Bronchial epithelial cell (primary cell): ENCODE results near the gene NUP214. TPM values are rescaled to one million over a fixed set of nuclear protein-coding genes. Genes with fewer than 3 reads are reported as not detected.

Source experiments
- DNase-seq: peaks from one replicate; pipeline ENCODE4 v3.0.0-alpha.2; 2010; ENCODE audit warnings: low read depth
- FAIRE-seq: peaks from 2 replicates; lab custom pipeline; 2011; peaks lifted over from hg19 to GRCh38; lab: Jason Lieb, UNC
- H3K27me3 ChIP-seq: 2 replicates; pipeline ENCODE4 v1.5.1; 2011; ENCODE audit warnings: low read length; ENCODE audit not compliant: control insufficient read depth, insufficient read depth
- H3K36me3 ChIP-seq: 2 replicates; pipeline ENCODE4 v1.5.1; 2011; ENCODE audit warnings: low read length; ENCODE audit not compliant: control insufficient read depth, insufficient read depth
- H3K4me3 ChIP-seq: 2 replicates; pipeline ENCODE4 v1.5.1; 2011; ENCODE audit warnings: mild to moderate bottlenecking, low read depth, low read length, control low read depth
- total RNA-seq: library from RNA; depleted of rRNA; stranded (reverse); fragments of >200 nt; gene quantifications from 2 replicates; pipeline ENCODE4 v1.2.1, GENCODE V29; 2014
- TF ChIP-seq, protein P1 (sequence below): IDR thresholded peaks from 2 replicates; pipeline ENCODE4 v1.5.1; 2011; ENCODE audit warnings: mild to moderate bottlenecking, moderate library complexity, low read length, control low read depth, inconsistent platforms; ENCODE audit not compliant: insufficient read depth, severe bottlenecking

NUP214 gene
- total RNA-seq, 1 donor from 2014 or later, result 8.4 TPM

DNA sequence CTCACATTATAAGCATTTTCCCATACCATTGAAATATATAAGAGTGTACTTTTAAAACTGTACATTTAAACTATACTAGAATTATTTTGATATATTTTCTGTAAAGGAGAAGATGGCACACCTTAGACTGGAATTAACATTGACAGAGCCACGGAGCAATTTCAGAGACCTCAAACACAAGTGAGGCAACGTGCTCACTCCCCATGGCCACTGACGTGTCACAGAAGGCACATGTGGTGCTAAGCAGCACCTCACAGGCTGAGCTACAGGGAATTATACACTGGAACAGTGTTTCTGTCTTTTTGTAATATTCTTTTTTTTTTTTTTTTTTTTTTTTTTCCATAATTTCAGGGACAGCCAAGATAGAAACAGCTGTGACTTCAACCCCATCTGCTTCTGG, 66.5 kb downstream of the NUP214 start:
- no peak for DNase-seq
- TF ChIP-seq, protein P1, sequence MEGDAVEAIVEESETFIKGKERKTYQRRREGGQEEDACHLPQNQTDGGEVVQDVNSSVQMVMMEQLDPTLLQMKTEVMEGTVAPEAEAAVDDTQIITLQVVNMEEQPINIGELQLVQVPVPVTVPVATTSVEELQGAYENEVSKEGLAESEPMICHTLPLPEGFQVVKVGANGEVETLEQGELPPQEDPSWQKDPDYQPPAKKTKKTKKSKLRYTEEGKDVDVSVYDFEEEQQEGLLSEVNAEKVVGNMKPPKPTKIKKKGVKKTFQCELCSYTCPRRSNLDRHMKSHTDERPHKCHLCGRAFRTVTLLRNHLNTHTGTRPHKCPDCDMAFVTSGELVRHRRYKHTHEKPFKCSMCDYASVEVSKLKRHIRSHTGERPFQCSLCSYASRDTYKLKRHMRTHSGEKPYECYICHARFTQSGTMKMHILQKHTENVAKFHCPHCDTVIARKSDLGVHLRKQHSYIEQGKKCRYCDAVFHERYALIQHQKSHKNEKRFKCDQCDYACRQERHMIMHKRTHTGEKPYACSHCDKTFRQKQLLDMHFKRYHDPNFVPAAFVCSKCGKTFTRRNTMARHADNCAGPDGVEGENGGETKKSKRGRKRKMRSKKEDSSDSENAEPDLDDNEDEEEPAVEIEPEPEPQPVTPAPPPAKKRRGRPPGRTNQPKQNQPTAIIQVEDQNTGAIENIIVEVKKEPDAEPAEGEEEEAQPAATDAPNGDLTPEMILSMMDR, result no peak
- H3K27me3 ChIP-seq, result no peaks in the 10 kb centered on the region

DNA sequence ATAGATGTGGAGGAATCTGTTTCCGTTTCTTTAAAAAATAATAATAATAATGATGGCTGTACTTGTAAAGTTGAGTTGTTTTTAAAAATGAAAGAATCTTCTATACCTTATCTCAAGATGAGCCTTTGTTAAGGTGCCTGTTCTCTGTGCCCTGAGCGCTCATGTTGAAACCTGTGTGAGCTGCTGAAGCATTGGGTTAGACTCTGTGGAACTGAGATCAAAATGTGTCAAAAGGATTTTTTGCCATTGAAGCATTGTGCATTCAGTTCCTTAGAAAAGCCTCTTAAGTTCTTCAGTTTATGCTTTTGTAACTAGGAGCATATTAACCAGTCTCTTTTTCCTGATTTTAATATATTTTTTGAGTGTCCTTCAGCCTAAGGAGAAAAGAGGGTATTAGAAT, 67.7 kb downstream of the NUP214 start:
- TF ChIP-seq, protein P1, result no peak
- Histone ChIP-seq H3K36me3 (peaks cover 12% of the 10 kb centered on the region), H3K4me3 (no peak overlapping the region), H3K27me3 (no peaks in the 10 kb centered on the region)
- no peak for DNase-seq
- FAIRE-seq, result no peak

More for the DNA sequence above, 66.5 kb downstream of the NUP214 start:
- no peak for FAIRE-seq
- Histone ChIP-seq H3K36me3 (peaks cover 7% of the 10 kb centered on the region), H3K4me3 (no peak overlapping the region)

DNA sequence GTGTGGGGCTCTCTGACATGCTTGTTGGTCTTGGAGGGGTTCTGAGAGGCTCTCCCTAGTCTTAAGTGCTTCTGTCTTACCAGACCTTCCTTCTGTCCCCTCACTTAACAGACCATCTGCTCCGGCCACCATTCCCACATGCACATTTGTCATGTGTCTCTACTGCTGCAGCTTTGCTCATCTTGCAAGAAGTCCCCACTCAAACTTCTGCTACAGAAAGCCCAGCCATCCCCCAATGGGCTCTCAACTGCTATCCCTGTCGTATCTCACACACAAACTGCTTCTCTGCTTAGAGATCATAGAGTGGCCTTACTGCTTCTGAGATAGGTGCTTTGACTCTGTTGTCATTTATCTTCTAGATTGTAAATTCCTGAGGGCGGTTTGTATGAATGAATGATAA, 69.4 kb downstream of the NUP214 start:
- TF ChIP-seq, protein P1, result no peak
- no peak for DNase-seq
- H3K36me3 ChIP-seq, result peaks cover 23% of the 10 kb centered on the region
- FAIRE-seq, result no peak
- no peaks in the 10 kb centered on the region for H3K27me3 ChIP-seq
- H3K4me3 ChIP-seq, result no peak overlapping the region

DNA sequence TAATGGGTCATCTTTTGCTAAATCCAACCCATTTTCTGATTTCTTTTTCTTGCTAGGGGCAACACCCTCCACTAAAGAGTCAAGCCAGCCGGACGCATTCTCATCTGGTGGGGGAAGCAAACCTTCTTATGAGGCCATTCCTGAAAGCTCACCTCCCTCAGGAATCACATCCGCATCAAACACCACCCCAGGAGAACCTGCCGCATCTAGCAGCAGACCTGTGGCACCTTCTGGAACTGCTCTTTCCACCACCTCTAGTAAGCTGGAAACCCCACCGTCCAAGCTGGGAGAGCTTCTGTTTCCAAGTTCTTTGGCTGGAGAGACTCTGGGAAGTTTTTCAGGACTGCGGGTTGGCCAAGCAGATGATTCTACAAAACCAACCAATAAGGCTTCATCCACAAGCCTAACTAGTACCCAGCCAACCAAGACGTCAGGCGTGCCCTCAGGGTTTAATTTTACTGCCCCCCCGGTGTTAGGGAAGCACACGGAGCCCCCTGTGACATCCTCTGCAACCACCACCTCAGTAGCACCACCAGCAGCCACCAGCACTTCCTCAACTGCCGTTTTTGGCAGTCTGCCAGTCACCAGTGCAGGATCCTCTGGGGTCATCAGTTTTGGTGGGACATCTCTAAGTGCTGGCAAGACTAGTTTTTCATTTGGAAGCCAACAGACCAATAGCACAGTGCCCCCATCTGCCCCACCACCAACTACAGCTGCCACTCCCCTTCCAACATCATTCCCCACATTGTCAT, 72.0 kb downstream of the NUP214 start:
- Histone ChIP-seq H3K4me3 (no peak overlapping the region), H3K36me3 (peaks cover 32% of the 10 kb centered on the region), H3K27me3 (no peaks in the 10 kb centered on the region)
- TF ChIP-seq, protein P1, result no peak
- FAIRE-seq (no peak), DNase-seq (no peak)

DNA sequence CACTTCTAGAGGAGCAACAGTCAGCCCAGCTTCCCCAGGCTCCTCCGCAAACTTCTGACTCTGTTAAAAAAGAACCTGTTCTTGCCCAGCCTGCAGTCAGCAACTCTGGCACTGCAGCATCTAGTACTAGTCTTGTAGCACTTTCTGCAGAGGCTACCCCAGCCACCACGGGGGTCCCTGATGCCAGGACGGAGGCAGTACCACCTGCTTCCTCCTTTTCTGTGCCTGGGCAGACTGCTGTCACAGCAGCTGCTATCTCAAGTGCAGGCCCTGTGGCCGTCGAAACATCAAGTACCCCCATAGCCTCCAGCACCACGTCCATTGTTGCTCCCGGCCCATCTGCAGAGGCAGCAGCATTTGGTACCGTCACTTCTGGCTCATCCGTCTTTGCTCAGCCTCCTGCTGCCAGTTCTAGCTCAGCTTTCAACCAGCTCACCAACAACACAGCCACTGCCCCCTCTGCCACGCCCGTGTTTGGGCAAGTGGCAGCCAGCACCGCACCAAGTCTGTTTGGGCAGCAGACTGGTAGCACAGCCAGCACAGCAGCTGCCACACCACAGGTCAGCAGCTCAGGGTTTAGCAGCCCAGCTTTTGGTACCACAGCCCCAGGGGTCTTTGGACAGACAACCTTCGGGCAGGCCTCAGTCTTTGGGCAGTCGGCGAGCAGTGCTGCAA, 72.8 kb downstream of the NUP214 start:
- no peak for FAIRE-seq
- peaks cover 32% of the 10 kb centered on the region for H3K36me3 ChIP-seq
- TF ChIP-seq, protein P1, result no peak

More for the DNA sequence above, 72.8 kb downstream of the NUP214 start:
- DNase-seq, result no peak
- no peaks in the 10 kb centered on the region for H3K27me3 ChIP-seq
- H3K4me3 ChIP-seq, result no peak overlapping the region
